ENCODE results near the gene ZNF609. TPM values are rescaled to one million over a fixed set of nuclear protein-coding genes. Genes with fewer than 3 reads are reported as not detected.
"Not testable (repeated sequence)": the region's sequence is repeated elsewhere in the genome, so short reads cannot be mapped to it uniquely, and the experiment has no call there.

Gene ZNF609
- total and polyA plus RNA-seq, 4 donors, result 8.1 to 54.2 (median 22.0) TPM

DNA sequence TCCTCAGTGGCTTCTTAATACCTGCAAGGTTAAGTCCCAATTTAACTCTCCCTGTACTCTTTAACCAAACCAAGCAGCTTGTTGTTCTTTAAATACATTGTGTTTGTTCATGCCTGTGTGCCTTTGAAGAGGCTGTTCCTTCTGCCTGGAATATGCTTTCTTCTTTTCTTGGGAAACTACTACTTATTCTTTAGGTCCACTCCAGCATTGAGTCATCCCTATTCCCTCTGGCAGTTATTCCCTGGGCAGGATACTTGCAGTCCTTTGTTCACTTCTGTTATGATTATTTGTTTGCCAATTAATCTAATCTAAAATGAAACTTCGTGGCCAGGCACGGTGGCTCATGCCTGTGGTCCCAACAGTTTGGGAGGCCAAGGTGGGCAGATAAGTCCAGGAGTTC, 139.3 kb downstream of the ZNF609 start:
- Histone ChIP-seq H3K9me3 (ENCODE audit: control insufficient read depth in 4 of 4, insufficient read depth in 3 of 4, low read length in 3 of 4) (no peaks in the 10 kb centered on the region), H3K4me3 (no peak overlapping the region), H3K27ac (ENCODE audit: low read depth in 1 of 2, low read length in 1 of 2) (no peak overlapping the region), H3K36me3 (ENCODE audit: control insufficient read depth in 4 of 4, insufficient read depth in 4 of 4, low read length in 4 of 4) (no peaks in the 10 kb centered on the region), H3K4me1 (ENCODE audit: control insufficient read depth in 5 of 5, insufficient read depth in 5 of 5, low read length in 5 of 5) (peaks cover 0 to 16% (median 5%) of the 10 kb centered on the region in 5 donors), H3K27me3 (ENCODE audit: control insufficient read depth in 3 of 3, insufficient read depth in 3 of 3, low read length in 2 of 3) (no peaks in the 10 kb centered on the region), H3K9ac (ENCODE audit: insufficient read depth in 1 of 2, low read length in 2 of 2) (no peak overlapping the region)
- DNase-seq (no peak), ATAC-seq (ENCODE audit: insufficient read depth, low FRiP score) (no peak)
- 21 to 59% methylated on average over 2 of the region's 2 CpGs for WGBS, 2 donors
- no peak for TF ChIP-seq CTCF (IDR thresholded peaks at IDR 0.05; ENCODE audit: control extremely low read depth, extremely low read depth)

DNA sequence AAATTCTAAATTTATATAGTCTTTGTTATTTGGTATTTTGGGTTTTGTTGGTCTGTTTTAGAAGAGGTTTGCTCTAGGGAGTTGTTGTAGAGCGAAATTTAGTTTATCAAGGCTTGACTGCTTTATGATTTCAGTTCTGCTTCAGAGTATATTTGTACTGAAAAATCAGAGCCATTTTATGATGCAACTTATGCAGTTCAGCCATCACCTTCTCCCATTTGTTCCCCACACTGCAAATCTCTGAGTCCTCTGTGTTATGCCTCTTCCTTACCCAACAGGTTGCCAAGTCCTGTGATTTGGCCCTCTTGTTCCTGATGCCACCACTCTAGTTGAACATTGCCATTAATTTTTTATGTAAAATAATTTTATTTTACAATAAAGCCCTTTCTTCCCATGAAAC, 140.4 kb downstream of the ZNF609 start:
- Histone ChIP-seq H3K27ac (ENCODE audit: low read depth in 1 of 2, low read length in 1 of 2) (no peak overlapping the region), H3K9ac (ENCODE audit: insufficient read depth in 1 of 2, low read length in 2 of 2) (no peak overlapping the region), H3K4me3 (no peak overlapping the region), H3K36me3 (ENCODE audit: control insufficient read depth in 4 of 4, insufficient read depth in 4 of 4, low read length in 4 of 4) (no peaks in the 10 kb centered on the region), H3K4me1 (ENCODE audit: control insufficient read depth in 5 of 5, insufficient read depth in 5 of 5, low read length in 5 of 5) (peaks cover 0 to 16% (median 5%) of the 10 kb centered on the region in 5 donors), H3K9me3 (ENCODE audit: control insufficient read depth in 4 of 4, insufficient read depth in 3 of 4, low read length in 3 of 4) (no peaks in the 10 kb centered on the region), H3K27me3 (ENCODE audit: control insufficient read depth in 3 of 3, insufficient read depth in 3 of 3, low read length in 2 of 3) (no peaks in the 10 kb centered on the region)
- no peak for TF ChIP-seq CTCF (IDR thresholded peaks at IDR 0.05; ENCODE audit: control extremely low read depth, extremely low read depth)
- ATAC-seq (ENCODE audit: insufficient read depth, low FRiP score) (no peak), DNase-seq (no peak)
- 97 to 100% methylated on average over 1 of the region's 1 CpG for WGBS, 2 donors

DNA sequence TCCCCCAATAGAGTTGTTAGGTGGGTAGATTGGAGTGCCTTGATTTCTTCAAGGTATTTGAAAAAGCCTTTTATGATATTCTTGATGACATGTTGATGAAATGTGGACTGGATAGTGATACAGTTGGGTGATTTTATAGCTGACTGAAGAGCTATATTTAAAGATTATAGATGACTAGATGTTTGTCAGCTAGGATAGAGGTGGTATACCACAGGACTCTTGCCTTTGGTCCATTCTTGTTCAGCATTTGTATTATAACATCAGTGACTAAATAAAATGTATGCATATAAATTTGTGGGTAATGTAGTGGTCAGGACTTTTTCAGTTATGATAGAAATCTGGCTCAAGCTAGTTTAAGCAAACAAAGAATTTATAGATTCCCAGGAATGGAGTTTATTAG, 143.9 kb downstream of the ZNF609 start:
- Histone ChIP-seq H3K4me1 (ENCODE audit: control insufficient read depth in 5 of 5, insufficient read depth in 5 of 5, low read length in 5 of 5) (peaks cover 0 to 3% (median 0%) of the 10 kb centered on the region in 5 donors), H3K9ac (ENCODE audit: insufficient read depth in 1 of 2, low read length in 2 of 2) (no peak overlapping the region), H3K27ac (ENCODE audit: low read depth in 1 of 2, low read length in 1 of 2) (no peak overlapping the region), H3K36me3 (ENCODE audit: control insufficient read depth in 4 of 4, insufficient read depth in 4 of 4, low read length in 4 of 4) (no peaks in the 10 kb centered on the region), H3K9me3 (ENCODE audit: control insufficient read depth in 4 of 4, insufficient read depth in 3 of 4, low read length in 3 of 4) (no peaks in the 10 kb centered on the region), H3K4me3 (no peak overlapping the region), H3K27me3 (ENCODE audit: control insufficient read depth in 3 of 3, insufficient read depth in 3 of 3, low read length in 2 of 3) (no peaks in the 10 kb centered on the region)
- TF ChIP-seq CTCF (IDR thresholded peaks at IDR 0.05; ENCODE audit: control extremely low read depth, extremely low read depth), result no peak
- ATAC-seq (ENCODE audit: insufficient read depth, low FRiP score) (no peak), DNase-seq (no peak)

- 96 to 98% methylated on average over 6 of the region's 6 CpGs for WGBS, 2 donors
- H3K27ac ChIP-seq (ENCODE audit: low read depth in 1 of 2, low read length in 1 of 2); H3K36me3 ChIP-seq (ENCODE audit: control insufficient read depth in 4 of 4, insufficient read depth in 4 of 4, low read length in 4 of 4); H3K9ac ChIP-seq (ENCODE audit: insufficient read depth in 1 of 2, low read length in 2 of 2); H3K27me3 ChIP-seq (ENCODE audit: control insufficient read depth in 3 of 3, insufficient read depth in 3 of 3, low read length in 2 of 3); ATAC-seq (ENCODE audit: insufficient read depth, low FRiP score); H3K4me3 ChIP-seq; DNase-seq; H3K9me3 ChIP-seq (ENCODE audit: control insufficient read depth in 4 of 4, insufficient read depth in 3 of 4, low read length in 3 of 4); H3K4me1 ChIP-seq (ENCODE audit: control insufficient read depth in 5 of 5, insufficient read depth in 5 of 5, low read length in 5 of 5): not testable (repeated sequence)
Observed at GRCh38 chr15:64607416-64607815, 147.0 kb downstream of the ZNF609 start.
